Thyroid gland (tissue), 4 donors: Measurements from ENCODE around the gene CYP4F2. TPM values are rescaled to one million over a fixed set of nuclear protein-coding genes. Genes with fewer than 3 reads are reported as not detected.

Experiments used
- DNase-seq, 2 donors: peaks; one replicate each; pipeline ENCODE4 v3.0.0-alpha.2; 2019
- H3K27ac ChIP-seq, 3 donors: fragments of 200-600 bp; sonication (generic); 1 replicate in 2 of 3; 2 replicates in 1 of 3; pipeline ENCODE4 v1.5.1; 2016 to 2019; ENCODE audit warnings: mild to moderate bottlenecking in 1 of 3, moderate library complexity in 1 of 3
- H3K27me3 ChIP-seq: fragments of 200-600 bp; sonication (generic); one replicate; pipeline ENCODE4 v1.5.1; 2019
- H3K36me3 ChIP-seq, 2 donors: fragments of 200-600 bp; sonication (generic); one replicate each; pipeline ENCODE4 v1.5.1; 2016 to 2019
- H3K4me1 ChIP-seq, 2 donors: fragments of 200-600 bp; sonication (generic); one replicate each; pipeline ENCODE4 v1.5.1; 2017 to 2019
- H3K4me3 ChIP-seq, 3 donors: fragments of 200-600 bp; sonication (generic); replicated peaks in 1 of 3; 1 replicate in 2 of 3; 2 replicates in 1 of 3; pipeline ENCODE4 v1.5.1; 2016; ENCODE audit warnings: mild to moderate bottlenecking in 1 of 3
- H3K9me3 ChIP-seq: fragments of 200-600 bp; sonication (generic); one replicate; pipeline ENCODE4 v1.5.1; 2017
- CTCF ChIP-seq, 6 experiments: fragments of 200-600 bp in 3 of 6; fragments of 450-650 bp in 3 of 6; sonication (generic) in 3 of 6; IDR thresholded peaks; one replicate each; pipeline ENCODE4 v1.5.1; 2016 to 2019; ENCODE audit warnings: antibody characterized with exemption in 6 of 6, mild to moderate bottlenecking in 2 of 6, inconsistent platforms in 1 of 6, moderate library complexity in 1 of 6
- POLR2A ChIP-seq, 2 donors: fragments of 450-650 bp; IDR thresholded peaks; one replicate each; pipeline ENCODE4 v1.6.1; 2017; ENCODE audit warnings: antibody characterized with exemption in 2 of 2, mild to moderate bottlenecking in 2 of 2, moderate library complexity in 1 of 2
- WGBS, 2 donors: methylation state at CpG; one replicate each; pipeline ENCODE4 v1.1.5; 2017; 5-methylcytosine and 5-hydroxymethylcytosine counted together
- intact Hi-C: fragments of 100-400 bp; cut with DNase I; formaldehyde crosslinking; loops from one replicate; pipeline ENCODE4 v1.15.1; 2023
- total RNA-seq, 4 donors: library from RNA; depleted of rRNA; stranded (reverse); fragments of >200 nt; gene quantifications; one replicate each; pipeline ENCODE4 v1.2.3, GENCODE V29; 2016

The CYP4F2 gene
- total RNA-seq, 4 donors from 2014 or later = not detected

GRCh38 chr19:15926484-15926883 is 28.6 kb upstream of the CYP4F2 start:
- H3K4me3 ChIP-seq = no peak overlapping the region
- TF ChIP-seq CTCF (IDR thresholded peaks at IDR 0.05) = no peak
- no peak for TF ChIP-seq POLR2A (IDR thresholded peaks at IDR 0.05)
- H3K27ac ChIP-seq = no peak overlapping the region
- H3K36me3 ChIP-seq = no peaks in the 10 kb centered on the region
- H3K27me3 ChIP-seq = no peaks in the 10 kb centered on the region
- no peak for DNase-seq
- intact Hi-C loops = no loop called here
- WGBS, 2 donors = 78% methylated on average over 1 of the region's 1 CpG; no CpG with 5 or more reads in 1 of the 2 donors
- no peaks in the 10 kb centered on the region for H3K9me3 ChIP-seq
- H3K4me1 ChIP-seq = no peaks in the 10 kb centered on the region

- no peaks in the 10 kb centered on the region for H3K27me3 ChIP-seq
- no peak overlapping the region for H3K27ac ChIP-seq
- no peak overlapping the region for H3K4me3 ChIP-seq
- intact Hi-C loops = no loop called here
- 77 to 83% methylated on average over 8 of the region's 8 CpGs for WGBS, 2 donors
- no peak for DNase-seq
- H3K9me3 ChIP-seq = no peaks in the 10 kb centered on the region
- H3K36me3 ChIP-seq = no peaks in the 10 kb centered on the region
- no peaks in the 10 kb centered on the region for H3K4me1 ChIP-seq
- TF ChIP-seq POLR2A (IDR thresholded peaks at IDR 0.05) (no peak), CTCF (IDR thresholded peaks at IDR 0.05) (no peak)
Observed at GRCh38 chr19:15923702-15924101, 25.8 kb upstream of the CYP4F2 start.

- no peak overlapping the region for H3K27ac ChIP-seq
- intact Hi-C loops = no loop called here
- no peak overlapping the region for H3K4me3 ChIP-seq
- no peaks in the 10 kb centered on the region for H3K36me3 ChIP-seq
- H3K27me3 ChIP-seq = no peaks in the 10 kb centered on the region
- 44 to 72% methylated on average over 4 of the region's 4 CpGs for WGBS, 2 donors
- TF ChIP-seq POLR2A (IDR thresholded peaks at IDR 0.05) = no peak
- no peak for TF ChIP-seq CTCF (IDR thresholded peaks at IDR 0.05)
- no peaks in the 10 kb centered on the region for H3K9me3 ChIP-seq
- no peaks in the 10 kb centered on the region for H3K4me1 ChIP-seq
- DNase-seq = no peak
Observed at GRCh38 chr19:15922021-15922420, 24.1 kb upstream of the CYP4F2 start.

- Histone ChIP-seq H3K27ac (no peak overlapping the region), H3K27me3 (no peaks in the 10 kb centered on the region), H3K36me3 (no peaks in the 10 kb centered on the region), H3K9me3 (no peaks in the 10 kb centered on the region), H3K4me3 (no peak overlapping the region), H3K4me1 (no peaks in the 10 kb centered on the region)
- WGBS, 2 donors = 78 to 89% methylated on average over 4 of the region's 4 CpGs
- no peak for DNase-seq
- TF ChIP-seq CTCF (IDR thresholded peaks at IDR 0.05) = no peak
- no peak for TF ChIP-seq POLR2A (IDR thresholded peaks at IDR 0.05)
- intact Hi-C loops = no loop called here
Observed at GRCh38 chr19:15919243-15919642, 21.4 kb upstream of the CYP4F2 start.

GRCh38 chr19:15915109-15915508 is 17.2 kb upstream of the CYP4F2 start:
- DNase-seq = no peak
- 86 to 91% methylated on average over 2 of the region's 2 CpGs for WGBS, 2 donors
- Histone ChIP-seq H3K27ac (no peak overlapping the region), H3K9me3 (no peaks in the 10 kb centered on the region), H3K36me3 (no peaks in the 10 kb centered on the region), H3K4me1 (no peaks in the 10 kb centered on the region), H3K4me3 (no peak overlapping the region), H3K27me3 (peaks cover 8% of the 10 kb centered on the region)
- TF ChIP-seq POLR2A (IDR thresholded peaks at IDR 0.05) (no peak), CTCF (IDR thresholded peaks at IDR 0.05) (no peak)
- intact Hi-C loops = no loop called here
